H9 (cell line): ENCODE measurements around the gene RUSF1. TPM values are rescaled to one million over a fixed set of nuclear protein-coding genes. Genes with fewer than 3 reads are reported as not detected.

Experiments
- DNase-seq: peaks from one replicate; pipeline ENCODE4 v3.0.0-alpha.2; 2017
- H2AFZ ChIP-seq: one replicate; pipeline ENCODE4 v1.6.1; 2013; ENCODE audit warnings: mild to moderate bottlenecking, low read length, control low read depth, moderate library complexity
- H2AK5ac ChIP-seq: 2 replicates; pipeline ENCODE4 v1.6.1; 2013; ENCODE audit warnings: low read length, control low read depth, mixed read lengths; ENCODE audit not compliant: insufficient read length
- H2BK120ac ChIP-seq: one replicate; pipeline ENCODE4 v1.6.1; 2013; ENCODE audit warnings: low read depth, mild to moderate bottlenecking, low read length, control low read depth, inconsistent platforms; ENCODE audit not compliant: poor library complexity, severe bottlenecking
- H2BK12ac ChIP-seq: 2 replicates; pipeline ENCODE4 v1.6.1; 2013; ENCODE audit warnings: low read length, control low read depth, mixed read lengths, low read depth; ENCODE audit not compliant: insufficient read length
- H2BK15ac ChIP-seq: 2 replicates; pipeline ENCODE4 v1.6.1; 2013; ENCODE audit warnings: low read depth, low read length, control low read depth
- H2BK20ac ChIP-seq: one replicate; pipeline ENCODE4 v1.6.1; 2013; ENCODE audit warnings: low read depth, mild to moderate bottlenecking, low read length, control low read depth, inconsistent platforms; ENCODE audit not compliant: poor library complexity, severe bottlenecking
- H2BK5ac ChIP-seq: 2 replicates; pipeline ENCODE4 v1.6.1; 2013; ENCODE audit warnings: low read length, control low read depth, mixed read lengths; ENCODE audit not compliant: insufficient read length
- H3K14ac ChIP-seq: 2 replicates; pipeline ENCODE4 v1.6.1; 2013; ENCODE audit warnings: low read length, control low read depth; ENCODE audit not compliant: insufficient read depth
- H3K18ac ChIP-seq: 2 replicates; pipeline ENCODE4 v1.6.1; 2013; ENCODE audit warnings: low read depth, mild to moderate bottlenecking, mixed read lengths, low read length, control low read depth; ENCODE audit not compliant: insufficient read length
- H3K23ac ChIP-seq: 2 replicates; pipeline ENCODE4 v1.6.1; 2013; ENCODE audit warnings: low read length, control low read depth, mixed read lengths, low read depth; ENCODE audit not compliant: insufficient read length
- H3K23me2 ChIP-seq: 2 replicates; pipeline ENCODE4 v1.6.1; 2013; ENCODE audit warnings: low read depth, mild to moderate bottlenecking, mixed read lengths, low read length, control low read depth; ENCODE audit not compliant: insufficient read length, poor library complexity, severe bottlenecking
- H3K27ac ChIP-seq: 2 replicates; pipeline ENCODE4 v1.5.1; 2013; ENCODE audit warnings: low read length, control low read depth, mixed read lengths, low read depth; ENCODE audit not compliant: insufficient read length
- H3K27me3 ChIP-seq: 2 replicates; pipeline ENCODE4 v1.6.1; 2013; ENCODE audit warnings: low read length, control low read depth, inconsistent platforms; ENCODE audit not compliant: insufficient read depth
- H3K4ac ChIP-seq: 2 replicates; pipeline ENCODE4 v1.6.1; 2013; ENCODE audit warnings: low read depth, mild to moderate bottlenecking, control low read depth, inconsistent platforms, low read length, moderate library complexity
- H3K4me1 ChIP-seq: 2 replicates; pipeline ENCODE4 v1.6.1; 2013; ENCODE audit warnings: low read length, control low read depth, inconsistent platforms; ENCODE audit not compliant: insufficient read depth
- H3K4me2 ChIP-seq: 2 replicates; pipeline ENCODE4 v1.6.1; 2013; ENCODE audit warnings: low read length, control low read depth, mixed read lengths; ENCODE audit not compliant: insufficient read length, insufficient read depth
- H3K56ac ChIP-seq: 2 replicates; pipeline ENCODE4 v1.6.1; 2013; ENCODE audit warnings: low read depth, mild to moderate bottlenecking, mixed read lengths, low read length, control low read depth; ENCODE audit not compliant: insufficient read length
- H3K79me1 ChIP-seq: 2 replicates; pipeline ENCODE4 v1.6.1; 2013; ENCODE audit warnings: low read depth, mild to moderate bottlenecking, moderate library complexity, low read length, control low read depth, inconsistent platforms; ENCODE audit not compliant: insufficient read depth, poor library complexity, severe bottlenecking
- H3K79me2 ChIP-seq: 2 replicates; pipeline ENCODE4 v1.6.1; 2013; ENCODE audit warnings: low read length, control low read depth, inconsistent platforms; ENCODE audit not compliant: insufficient read depth
- H3K9ac ChIP-seq: 2 replicates; pipeline ENCODE4 v1.6.1; 2013; ENCODE audit warnings: low read length, control low read depth, mixed read lengths; ENCODE audit not compliant: insufficient read length; ENCODE audit errors: extremely low read depth
- H3K9me3 ChIP-seq: one replicate; pipeline ENCODE4 v1.6.1; 2013; ENCODE audit warnings: low read depth, low read length, inconsistent platforms; ENCODE audit not compliant: control insufficient read depth
- H3T11ph ChIP-seq: one replicate; pipeline ENCODE4 v1.6.1; 2013; ENCODE audit warnings: mild to moderate bottlenecking, low read length, control low read depth, inconsistent platforms
- H4K20me1 ChIP-seq: one replicate; pipeline ENCODE4 v1.6.1; 2013; ENCODE audit not compliant: control insufficient read depth, insufficient read length, insufficient read depth
- H4K5ac ChIP-seq: 2 replicates; pipeline ENCODE4 v1.6.1; 2013; ENCODE audit warnings: low read depth, mild to moderate bottlenecking, mixed read lengths, low read length, control low read depth; ENCODE audit not compliant: insufficient read length
- H4K8ac ChIP-seq: replicated peaks from 2 replicates; pipeline ENCODE4 v1.6.1; 2013; ENCODE audit warnings: low read length, control low read depth, mixed read lengths, low read depth; ENCODE audit not compliant: insufficient read length
- H4K91ac ChIP-seq: 2 replicates; pipeline ENCODE4 v1.6.1; 2013; ENCODE audit warnings: low read depth, mild to moderate bottlenecking, moderate library complexity, mixed read lengths, low read length, control low read depth; ENCODE audit not compliant: insufficient read length
- H3K27ac Mint-ChIP-seq, 3 experiments: 2 replicates in 2 of 3; 3 replicates in 1 of 3; pipeline ENCODE4 v1.8.0; 2020 to 2021; ENCODE audit warnings: mixed read lengths in 3 of 3, mild to moderate bottlenecking in 1 of 3, moderate library complexity in 1 of 3
- H3K27me3 Mint-ChIP-seq: 2 replicates; pipeline ENCODE4 v1.8.0; 2021; ENCODE audit warnings: low read depth, mild to moderate bottlenecking, moderate library complexity, mixed read lengths
- H3K36me3 Mint-ChIP-seq, 3 experiments: 2 replicates in 2 of 3; 3 replicates in 1 of 3; pipeline ENCODE4 v1.8.0; 2020 to 2021; ENCODE audit warnings: low read depth in 3 of 3, mixed read lengths in 3 of 3; ENCODE audit not compliant: insufficient read depth in 1 of 3
- H3K4me1 Mint-ChIP-seq, 2 experiments: 2 replicates each; pipeline ENCODE4 v1.8.0; 2020; ENCODE audit warnings: mixed read lengths in 2 of 2
- H3K4me3 Mint-ChIP-seq, 2 experiments: 2 replicates in 1 of 2; 3 replicates in 1 of 2; pipeline ENCODE4 v1.8.0; 2020 to 2021; ENCODE audit warnings: mild to moderate bottlenecking in 2 of 2, mixed read lengths in 2 of 2, moderate library complexity in 1 of 2
- H3K9me3 Mint-ChIP-seq, 2 experiments: 2 replicates in 1 of 2; 3 replicates in 1 of 2; pipeline ENCODE4 v1.8.0; 2020; ENCODE audit warnings: mild to moderate bottlenecking in 2 of 2, mixed read lengths in 2 of 2, moderate library complexity in 1 of 2
- CTCF ChIP-seq: fragments of 200-600 bp; sonication (generic); conservative IDR thresholded peaks from 3 replicates; pipeline ENCODE4 v1.8.0; 2021; ENCODE audit warnings: antibody characterized with exemption, mild to moderate bottlenecking
- WGBS: extraction: QIAGEN DNeasy Blood & Tissue Kit; methylation state at CpG from one replicate; pipeline ENCODE4 v1.1.7; 2013; ENCODE audit warnings: missing lambda C conversion rate, low lambda C conversion rate, mixed read lengths; ENCODE audit not compliant: insufficient read length; ENCODE audit errors: extremely low coverage; 5-methylcytosine and 5-hydroxymethylcytosine counted together
- total RNA-seq: library from RNA; stranded (reverse); gene quantifications from 2 replicates; pipeline ENCODE4 v1.2.1, GENCODE V29; 2021

The RUSF1 gene
- total RNA-seq, 1 experiment from 2014 or later, result 33.4 TPM

- peaks cover 13% of the 10 kb centered on the region; the same call in 1 of the 2 replicates for H3K27me3 ChIP-seq
Observed at GRCh38 chr16:31487071-31487719, 21.0 kb downstream of the RUSF1 start.

More at GRCh38 chr16:31487071-31487719, 21.0 kb downstream of the RUSF1 start:
- no peak overlapping the region for H4K8ac ChIP-seq
- no peaks in the 10 kb centered on the region for H3K79me1 ChIP-seq
- no peaks in the 10 kb centered on the region for H3K4me1 ChIP-seq
- H3K9me3 ChIP-seq, result no peaks in the 10 kb centered on the region
- H3K27ac ChIP-seq, result no peak overlapping the region
- TF ChIP-seq CTCF, result no peak
- H4K91ac ChIP-seq, result no peak overlapping the region
- no peak overlapping the region for H2BK20ac ChIP-seq
- no peak for DNase-seq
- no peak overlapping the region for H2BK5ac ChIP-seq
- no peak overlapping the region for H2BK12ac ChIP-seq
- no peak overlapping the region for H3T11ph ChIP-seq
- peaks cover 66% of the 10 kb centered on the region for H3K27me3 Mint-ChIP-seq
- no peak overlapping the region for H3K27ac Mint-ChIP-seq
- peaks cover 9 to 19% (median 11%) of the 10 kb centered on the region in 3 experiments for H3K36me3 Mint-ChIP-seq
- peaks cover 0 to 2% of the 10 kb centered on the region in 2 experiments; a peak in 1 of 5 replicates for H3K9me3 Mint-ChIP-seq
- H2BK15ac ChIP-seq, result no peak overlapping the region
- H3K4me2 ChIP-seq, result peak overlapping the region; percentile 62
- peaks cover 11% of the 10 kb centered on the region for H3K23me2 ChIP-seq
- no peak overlapping the region for H3K4ac ChIP-seq
- H3K4me1 Mint-ChIP-seq, result peaks cover 8 to 13% of the 10 kb centered on the region in 2 experiments
- no peak overlapping the region for H3K14ac ChIP-seq
- no peak overlapping the region for H3K9ac ChIP-seq
- H2AK5ac ChIP-seq, result no peak overlapping the region
- no peak overlapping the region for H2AFZ ChIP-seq
- no peaks in the 10 kb centered on the region for H3K79me2 ChIP-seq
- H3K23ac ChIP-seq, result no peak overlapping the region
- WGBS, result no CpG with 5 or more reads among the region's 48 CpGs
- H2BK120ac ChIP-seq, result no peak overlapping the region
- H4K5ac ChIP-seq, result no peak overlapping the region
- H4K20me1 ChIP-seq, result no peaks in the 10 kb centered on the region
- H3K4me3 Mint-ChIP-seq, result peak overlapping the region; percentile 67 to 84
- H3K18ac ChIP-seq, result no peak overlapping the region
- no peak overlapping the region for H3K56ac ChIP-seq
